Uterus (tissue), 2 donors: Measurements from ENCODE around the gene HNRNPC.

Experiments used
- CTCF ChIP-seq, 4 experiments: fragments of 200-600 bp in 2 of 4; fragments of 450-650 bp in 2 of 4; sonication (generic) in 2 of 4; IDR thresholded peaks; one replicate each; pipeline ENCODE4 v1.5.1; 2016 to 2019; ENCODE audit warnings: antibody characterized with exemption in 4 of 4, mild to moderate bottlenecking in 2 of 4, moderate library complexity in 1 of 4
- POLR2A ChIP-seq, 2 donors: fragments of 450-650 bp; IDR thresholded peaks; one replicate each; pipeline ENCODE4 v1.6.1; 2016; ENCODE audit warnings: antibody characterized with exemption in 2 of 2, mild to moderate bottlenecking in 1 of 2, moderate library complexity in 1 of 2

DNA sequence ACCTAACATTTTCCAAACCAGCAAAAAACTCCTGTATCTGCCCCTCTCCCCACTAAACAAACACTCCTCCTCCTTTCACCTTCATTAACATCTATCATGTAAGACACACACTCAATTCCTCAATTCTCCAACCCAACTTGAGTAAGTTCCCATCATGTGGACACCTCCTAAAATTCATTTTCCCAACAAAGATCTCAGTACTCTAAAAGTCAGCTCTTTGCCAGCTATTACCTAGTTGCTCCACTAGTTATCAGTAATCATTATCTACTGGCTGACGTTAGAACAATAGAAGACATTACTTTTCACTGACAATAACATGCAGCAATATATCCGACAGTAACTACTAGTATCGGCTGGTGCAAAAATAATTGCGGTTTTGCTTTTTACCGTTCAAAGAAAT lies 42.1 kb downstream of the HNRNPC start:
- TF ChIP-seq CTCF (IDR thresholded peaks at IDR 0.05) (no peak), POLR2A (IDR thresholded peaks at IDR 0.05) (no peak)
